Measurements from ENCODE around the gene ARFGEF3.

The ARFGEF3 gene

GRCh38 chr6:138370631-138371451, 209.1 kb downstream of the ARFGEF3 start:
- no peak for DNase-seq (ENCODE audit: low read depth)

GRCh38 chr6:138371452-138371711, 209.6 kb downstream of the ARFGEF3 start:
- DNase-seq (ENCODE audit: low read depth) = no peak

GRCh38 chr6:138371720-138372119, 210.0 kb downstream of the ARFGEF3 start:
- peak; percentile 19 for DNase-seq (ENCODE audit: low read depth)

- no peak for DNase-seq (ENCODE audit: low read depth)
Measured at GRCh38 chr6:138372711-138373463, 211.1 kb downstream of the ARFGEF3 start.

- DNase-seq (ENCODE audit: low read depth) = no peak
Measured at GRCh38 chr6:138374230-138374629, 212.5 kb downstream of the ARFGEF3 start.

- no peak for DNase-seq (ENCODE audit: low read depth)
Measured at GRCh38 chr6:138374815-138375214, 213.1 kb downstream of the ARFGEF3 start.

- DNase-seq (ENCODE audit: low read depth) = no peak
Measured at GRCh38 chr6:138377042-138377441, 215.3 kb downstream of the ARFGEF3 start.

GRCh38 chr6:138377844-138378243, 216.1 kb downstream of the ARFGEF3 start, which contains the start of gene SMIM28:
Gene SMIM28, plus strand, starts transcription at chr6:138377905. Its CDS starts 168 bp downstream, at chr6:138378073.
- DNase-seq (ENCODE audit: low read depth) = no peak

GRCh38 chr6:138378463-138378862, 216.7 kb downstream of the ARFGEF3 start:
- DNase-seq (ENCODE audit: low read depth) = no peak

- no peak for DNase-seq (ENCODE audit: low read depth)
Measured at GRCh38 chr6:138382498-138383265, 220.9 kb downstream of the ARFGEF3 start.

GRCh38 chr6:138383776-138384175, 222.0 kb downstream of the ARFGEF3 start:
- no peak for DNase-seq (ENCODE audit: low read depth)

GRCh38 chr6:138386897-138387296, 225.2 kb downstream of the ARFGEF3 start:
- DNase-seq (ENCODE audit: low read depth) = no peak

GRCh38 chr6:138387577-138388368, 226.0 kb downstream of the ARFGEF3 start:
- DNase-seq (ENCODE audit: low read depth) = no peak

- no peak for DNase-seq (ENCODE audit: low read depth)
Measured at GRCh38 chr6:138389551-138389950, 227.8 kb downstream of the ARFGEF3 start.

All from stromal cell of bone marrow (primary cell).